Esophagus squamous epithelium (tissue), 4 donors: ENCODE measurements around the gene ZDHHC8.

Experiments
- POLR2A ChIP-seq, 4 donors: fragments of 450-650 bp; IDR thresholded peaks; one replicate each; pipeline ENCODE4 v1.6.1; 2017; ENCODE audit warnings: antibody characterized with exemption in 4 of 4, mild to moderate bottlenecking in 4 of 4, moderate library complexity in 3 of 4
- TF ChIP-seq, protein P1 (sequence below), 6 experiments: fragments of 450-650 bp in 4 of 6; fragments of 200-600 bp in 2 of 6; sonication (generic) in 2 of 6; IDR thresholded peaks; one replicate each; pipeline ENCODE4 v1.5.1; 2016 to 2019; ENCODE audit warnings: antibody characterized with exemption in 6 of 6, mild to moderate bottlenecking in 4 of 6, moderate library complexity in 4 of 6

DNA sequence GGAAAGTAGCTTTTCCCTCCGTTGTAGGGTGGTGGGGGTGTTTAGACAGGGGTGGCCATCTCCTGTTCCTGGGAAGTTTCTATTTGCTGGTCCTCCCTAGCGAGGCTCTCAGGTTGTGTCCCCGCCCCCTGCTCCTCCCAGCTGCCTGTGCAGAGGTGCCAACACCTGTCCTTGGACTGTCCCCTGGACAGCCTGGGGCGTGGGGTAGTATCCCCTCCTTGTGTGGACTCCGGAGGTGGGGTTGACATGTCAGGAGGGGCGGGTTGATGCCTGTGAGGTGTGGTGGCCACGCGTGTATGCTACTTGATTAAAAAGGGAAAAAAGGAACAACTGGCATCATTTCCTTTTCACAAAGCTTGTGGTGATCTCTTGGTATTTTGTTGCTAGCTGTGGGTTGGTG, 30.0 kb upstream of the ZDHHC8 start:
- TF ChIP-seq, protein P1, sequence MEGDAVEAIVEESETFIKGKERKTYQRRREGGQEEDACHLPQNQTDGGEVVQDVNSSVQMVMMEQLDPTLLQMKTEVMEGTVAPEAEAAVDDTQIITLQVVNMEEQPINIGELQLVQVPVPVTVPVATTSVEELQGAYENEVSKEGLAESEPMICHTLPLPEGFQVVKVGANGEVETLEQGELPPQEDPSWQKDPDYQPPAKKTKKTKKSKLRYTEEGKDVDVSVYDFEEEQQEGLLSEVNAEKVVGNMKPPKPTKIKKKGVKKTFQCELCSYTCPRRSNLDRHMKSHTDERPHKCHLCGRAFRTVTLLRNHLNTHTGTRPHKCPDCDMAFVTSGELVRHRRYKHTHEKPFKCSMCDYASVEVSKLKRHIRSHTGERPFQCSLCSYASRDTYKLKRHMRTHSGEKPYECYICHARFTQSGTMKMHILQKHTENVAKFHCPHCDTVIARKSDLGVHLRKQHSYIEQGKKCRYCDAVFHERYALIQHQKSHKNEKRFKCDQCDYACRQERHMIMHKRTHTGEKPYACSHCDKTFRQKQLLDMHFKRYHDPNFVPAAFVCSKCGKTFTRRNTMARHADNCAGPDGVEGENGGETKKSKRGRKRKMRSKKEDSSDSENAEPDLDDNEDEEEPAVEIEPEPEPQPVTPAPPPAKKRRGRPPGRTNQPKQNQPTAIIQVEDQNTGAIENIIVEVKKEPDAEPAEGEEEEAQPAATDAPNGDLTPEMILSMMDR (IDR thresholded peaks at IDR 0.05), result no peak
- no peak for TF ChIP-seq POLR2A (IDR thresholded peaks at IDR 0.05)
